ENCODE measurements around the gene MARK2. TPM values are rescaled to one million over a fixed set of nuclear protein-coding genes. Genes with fewer than 3 reads are reported as not detected.
A peak's percentile ranks its signal among the peaks of the same experiment; 100 is the strongest.

Gene MARK2
- total RNA-seq, 3 donors from 2014 or later, result 12.6 to 34.0 (median 22.3) TPM

DNA sequence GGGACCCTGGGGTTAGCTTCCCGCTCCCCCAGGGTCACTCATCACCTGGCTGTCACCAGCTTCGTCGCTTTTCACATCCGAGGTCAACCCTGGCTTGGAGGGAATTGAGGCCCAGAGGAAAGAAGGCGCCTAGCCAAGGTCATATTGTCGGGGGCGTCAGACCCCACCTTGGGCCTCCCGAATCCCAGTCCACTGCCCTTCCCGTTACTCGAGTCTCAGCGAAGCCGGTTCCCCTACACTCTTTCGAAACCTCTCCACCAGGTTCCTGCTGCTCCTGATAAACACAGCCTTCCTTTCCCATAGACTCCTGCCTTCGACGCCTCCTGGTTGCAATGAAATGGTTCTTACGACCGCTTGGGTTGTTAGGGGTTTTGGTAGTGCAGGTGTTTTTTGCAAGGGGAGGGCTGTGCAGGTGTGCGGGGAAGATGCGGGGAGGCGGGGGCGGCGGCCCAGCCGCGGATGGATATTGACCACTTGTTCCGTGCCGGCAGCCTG lies 100.5 kb downstream of the MARK2 start:
- H3K9me3 ChIP-seq, result no peaks in the 10 kb centered on the region

DNA sequence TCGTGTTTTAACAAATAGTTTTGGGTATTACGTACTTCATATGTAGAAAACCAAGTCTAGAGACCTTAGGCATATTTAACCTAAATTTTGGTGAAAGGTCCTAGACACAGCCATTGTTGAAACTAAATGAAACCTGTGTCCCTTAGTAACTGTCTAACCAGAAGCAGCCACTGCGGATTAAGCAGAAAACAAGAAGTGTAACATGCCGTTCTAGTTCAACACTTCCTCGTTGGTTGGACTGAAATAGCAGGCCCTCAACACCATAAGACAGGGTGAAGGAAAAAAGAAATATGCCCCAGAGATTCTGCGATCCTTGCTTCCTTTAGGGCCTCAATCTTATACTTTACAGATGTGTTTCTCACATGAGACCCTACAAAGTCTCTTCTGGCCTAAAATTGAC lies 101.9 kb downstream of the MARK2 start:
- peak overlapping the region in 1 of 2 donors; percentile 11 for H3K27ac ChIP-seq
- H3K36me3 ChIP-seq, result no peaks in the 10 kb centered on the region
- H3K9me3 ChIP-seq, result no peaks in the 10 kb centered on the region
- no peak overlapping the region for H3K4me3 ChIP-seq
- no peak for DNase-seq (ENCODE audit: low spot score in 2 of 2)
- TF ChIP-seq POLR2A (IDR thresholded peaks at IDR 0.05) (no peak), POLR2AphosphoS5 (IDR thresholded peaks at IDR 0.05) (no peak)
- TF ChIP-seq, protein P1, sequence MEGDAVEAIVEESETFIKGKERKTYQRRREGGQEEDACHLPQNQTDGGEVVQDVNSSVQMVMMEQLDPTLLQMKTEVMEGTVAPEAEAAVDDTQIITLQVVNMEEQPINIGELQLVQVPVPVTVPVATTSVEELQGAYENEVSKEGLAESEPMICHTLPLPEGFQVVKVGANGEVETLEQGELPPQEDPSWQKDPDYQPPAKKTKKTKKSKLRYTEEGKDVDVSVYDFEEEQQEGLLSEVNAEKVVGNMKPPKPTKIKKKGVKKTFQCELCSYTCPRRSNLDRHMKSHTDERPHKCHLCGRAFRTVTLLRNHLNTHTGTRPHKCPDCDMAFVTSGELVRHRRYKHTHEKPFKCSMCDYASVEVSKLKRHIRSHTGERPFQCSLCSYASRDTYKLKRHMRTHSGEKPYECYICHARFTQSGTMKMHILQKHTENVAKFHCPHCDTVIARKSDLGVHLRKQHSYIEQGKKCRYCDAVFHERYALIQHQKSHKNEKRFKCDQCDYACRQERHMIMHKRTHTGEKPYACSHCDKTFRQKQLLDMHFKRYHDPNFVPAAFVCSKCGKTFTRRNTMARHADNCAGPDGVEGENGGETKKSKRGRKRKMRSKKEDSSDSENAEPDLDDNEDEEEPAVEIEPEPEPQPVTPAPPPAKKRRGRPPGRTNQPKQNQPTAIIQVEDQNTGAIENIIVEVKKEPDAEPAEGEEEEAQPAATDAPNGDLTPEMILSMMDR (IDR thresholded peaks at IDR 0.05), result no peak
- no peaks in the 10 kb centered on the region for H3K27me3 ChIP-seq
- intact Hi-C loops (cut with DNase I; ENCODE audit: low total_unique reads), result no loop called here
- H3K4me1 ChIP-seq, result peaks cover 0 to 10% of the 10 kb centered on the region in 2 donors

More for the DNA sequence above, 100.5 kb downstream of the MARK2 start:
- H3K36me3 ChIP-seq, result no peaks in the 10 kb centered on the region
- peak overlapping the region; percentile 76 to 88 for H3K27ac ChIP-seq
- peaks cover 0 to 4% of the 10 kb centered on the region in 2 donors for H3K4me1 ChIP-seq
- no peak for DNase-seq (ENCODE audit: low spot score in 2 of 2)
- intact Hi-C loops (cut with DNase I; ENCODE audit: low total_unique reads), result loop anchor here (2.0 kb wide), 1 partner anchor 171 kb away; the partner anchor contains the start of gene ZFTA
- no peaks in the 10 kb centered on the region for H3K27me3 ChIP-seq
- TF ChIP-seq POLR2AphosphoS5 (IDR thresholded peaks at IDR 0.05) (no peak), POLR2A (IDR thresholded peaks at IDR 0.05) (no peak)
- TF ChIP-seq, protein P1 (IDR thresholded peaks at IDR 0.05), result no peak
- H3K4me3 ChIP-seq, result peak overlapping the region; percentile 68 to 76 (median 74)

DNA sequence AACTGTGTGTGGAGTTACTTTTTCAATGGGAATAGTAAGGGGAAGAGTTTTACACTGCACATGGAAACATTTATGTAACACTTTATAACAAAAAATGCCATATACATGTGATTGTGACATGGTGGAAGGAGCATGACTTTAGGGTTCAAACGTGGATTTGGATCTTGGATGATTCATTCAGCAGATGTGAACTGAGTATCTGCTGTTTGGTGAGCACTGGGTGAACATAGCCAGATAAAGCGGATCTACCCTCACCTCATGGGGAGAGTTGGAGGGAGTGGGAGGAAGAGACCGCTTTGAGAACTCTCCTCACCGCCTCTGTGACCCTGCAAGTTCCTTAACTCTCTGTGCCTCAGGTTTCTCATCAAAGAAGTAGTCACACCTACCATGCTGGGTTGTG lies 103.0 kb downstream of the MARK2 start:
- H3K4me1 ChIP-seq, result peaks cover 0 to 10% of the 10 kb centered on the region in 2 donors
- no peaks in the 10 kb centered on the region for H3K36me3 ChIP-seq
- H3K27ac ChIP-seq, result no peak overlapping the region
- no peak overlapping the region for H3K4me3 ChIP-seq
- TF ChIP-seq POLR2AphosphoS5 (IDR thresholded peaks at IDR 0.05) (no peak), POLR2A (IDR thresholded peaks at IDR 0.05) (no peak)
- TF ChIP-seq, protein P1 (IDR thresholded peaks at IDR 0.05), result no peak
- H3K9me3 ChIP-seq, result no peaks in the 10 kb centered on the region
- no peaks in the 10 kb centered on the region for H3K27me3 ChIP-seq
- intact Hi-C loops (cut with DNase I; ENCODE audit: low total_unique reads), result no loop called here
- no peak for DNase-seq (ENCODE audit: low spot score in 2 of 2)

DNA sequence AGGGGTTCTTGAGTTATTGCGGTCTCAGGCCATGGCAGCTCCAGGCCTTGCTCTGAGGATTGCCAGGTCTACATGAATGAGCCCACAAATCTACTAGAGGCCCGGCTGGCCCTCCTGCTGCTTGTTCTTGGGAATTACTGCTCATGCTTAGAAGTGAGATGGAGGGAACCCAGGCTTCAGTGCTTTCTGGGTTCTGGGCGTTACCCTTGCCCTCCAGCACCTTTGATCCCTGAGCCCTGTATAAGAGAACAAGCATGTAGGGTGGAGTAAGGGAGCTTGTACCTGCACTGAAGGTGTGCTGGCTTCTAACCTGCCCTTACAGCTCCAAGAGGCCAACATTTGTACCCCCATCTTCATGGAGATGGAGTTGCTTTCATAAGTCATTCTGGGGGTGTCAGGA lies 103.9 kb downstream of the MARK2 start:
- no peaks in the 10 kb centered on the region for H3K36me3 ChIP-seq
- no peaks in the 10 kb centered on the region for H3K9me3 ChIP-seq
- H3K27ac ChIP-seq, result no peak overlapping the region
- DNase-seq (ENCODE audit: low spot score in 2 of 2), result no peak
- peaks cover 0 to 10% of the 10 kb centered on the region in 2 donors for H3K4me1 ChIP-seq
- no peak overlapping the region for H3K4me3 ChIP-seq
- intact Hi-C loops (cut with DNase I; ENCODE audit: low total_unique reads), result no loop called here
- no peaks in the 10 kb centered on the region for H3K27me3 ChIP-seq
- TF ChIP-seq, protein P1 (IDR thresholded peaks at IDR 0.05), result no peak

DNA sequence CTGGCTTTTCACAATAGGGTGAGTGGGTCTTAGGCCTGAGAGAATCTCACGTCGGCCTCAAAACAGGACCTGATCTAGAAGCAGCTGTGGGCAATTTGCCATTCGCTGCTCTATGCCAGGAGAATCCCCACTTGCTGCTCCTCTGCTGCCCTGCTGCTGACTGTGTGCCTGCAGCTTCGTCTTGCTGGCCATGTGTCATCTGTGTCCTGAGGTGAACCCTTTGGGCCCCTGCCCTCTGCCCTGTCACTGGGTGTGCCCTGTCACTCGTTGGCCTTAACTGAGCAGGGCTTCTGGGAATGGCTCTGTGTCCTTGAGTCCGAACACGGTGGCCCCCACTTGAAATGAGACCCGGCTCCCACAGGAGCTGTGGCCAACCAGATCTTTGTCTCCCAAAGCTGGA lies 106.1 kb downstream of the MARK2 start:
- H3K9me3 ChIP-seq, result no peaks in the 10 kb centered on the region
- intact Hi-C loops (cut with DNase I; ENCODE audit: low total_unique reads), result loop anchor here (5.0 kb wide), 1 partner anchor 108 kb away; the partner anchor contains the start of gene MARK2
- peaks cover 0 to 9% of the 10 kb centered on the region in 2 donors for H3K4me1 ChIP-seq
- no peaks in the 10 kb centered on the region for H3K36me3 ChIP-seq
- H3K27me3 ChIP-seq, result no peaks in the 10 kb centered on the region
- TF ChIP-seq POLR2A (IDR thresholded peaks at IDR 0.05), result no peak
- TF ChIP-seq, protein P1 (IDR thresholded peaks at IDR 0.05), result no peak
- no peak for TF ChIP-seq POLR2AphosphoS5 (IDR thresholded peaks at IDR 0.05)
- H3K4me3 ChIP-seq, result no peak overlapping the region
- H3K27ac ChIP-seq, result peak overlapping the region; percentile 70 to 71
- DNase-seq (ENCODE audit: low spot score in 2 of 2), result no peak
